Stimulated activated CD8-positive, alpha-beta memory T cell treated with anti-CD3 and anti-CD28 coated beads, Interleukin-7, amount 100 ng/mL, for 24 hours (primary cell): ENCODE data around the gene PIGZ.

ENCODE experiments used
- DNase-seq: peaks from one replicate; pipeline ENCODE4 v3.0.0-alpha.2; 2020; ENCODE audit warnings: low read depth

The PIGZ gene

GRCh38 chr3:197001106-197001971 lies 32.7 kb upstream of the PIGZ start:
- no peak for DNase-seq

GRCh38 chr3:197000211-197000610 lies 31.6 kb upstream of the PIGZ start:
- no peak for DNase-seq

GRCh38 chr3:196998966-196999760 lies 30.5 kb upstream of the PIGZ start:
- DNase-seq = no peak

- no peak for DNase-seq
Measured at GRCh38 chr3:196997311-196997710, 28.7 kb upstream of the PIGZ start.

- DNase-seq = no peak
Measured at GRCh38 chr3:196996454-196997265, 28.0 kb upstream of the PIGZ start.

- no peak for DNase-seq
Measured at GRCh38 chr3:196995646-196996355, 27.2 kb upstream of the PIGZ start.

- no peak for DNase-seq
Measured at GRCh38 chr3:196995027-196995426, 26.4 kb upstream of the PIGZ start.

- no peak for DNase-seq
Measured at GRCh38 chr3:196994056-196994455, 25.4 kb upstream of the PIGZ start.

- no peak for DNase-seq
Measured at GRCh38 chr3:196992461-196993065, 23.9 kb upstream of the PIGZ start.

- no peak for DNase-seq
Measured at GRCh38 chr3:196991581-196992460, 23.2 kb upstream of the PIGZ start.

- DNase-seq = no peak
Measured at GRCh38 chr3:196990601-196991007, 22.0 kb upstream of the PIGZ start.

GRCh38 chr3:196989721-196990262 lies 21.2 kb upstream of the PIGZ start:
- DNase-seq = no peak

GRCh38 chr3:196988241-196989029 lies 19.8 kb upstream of the PIGZ start:
- no peak for DNase-seq

- no peak for DNase-seq
Measured at GRCh38 chr3:196987022-196987421, 18.4 kb upstream of the PIGZ start.

GRCh38 chr3:196985954-196986885 lies 17.6 kb upstream of the PIGZ start:
- no peak for DNase-seq

- DNase-seq = no peak
Measured at GRCh38 chr3:196985298-196985697, 16.7 kb upstream of the PIGZ start.

- DNase-seq = no peak
Measured at GRCh38 chr3:196983186-196983585, 14.6 kb upstream of the PIGZ start.

GRCh38 chr3:196981657-196982056 lies 13.0 kb upstream of the PIGZ start:
- no peak for DNase-seq
